Upper lobe of left lung (tissue), 4 donors: ENCODE measurements around the gene SEPTIN10.

Experiments used
- CTCF ChIP-seq, 6 experiments: fragments of 450-650 bp in 4 of 6; fragments of 200-600 bp in 2 of 6; sonication (generic) in 2 of 6; IDR thresholded peaks; one replicate each; pipeline ENCODE4 v1.5.1; 2016 to 2019; ENCODE audit warnings: antibody characterized with exemption in 6 of 6
- EP300 ChIP-seq, 4 donors: sonication (generic); formaldehyde crosslinking; IDR thresholded peaks; one replicate each; pipeline ENCODE4 v1.5.1; 2017; ENCODE audit warnings: antibody characterized with exemption in 4 of 4, control low read depth in 2 of 4
- POLR2AphosphoS5 ChIP-seq, 2 donors: sonication (generic); formaldehyde crosslinking; IDR thresholded peaks; one replicate each; pipeline ENCODE4 v1.5.1; 2017; ENCODE audit warnings: antibody characterized with exemption in 2 of 2

GRCh38 chr2:109632158-109632789 is 18.5 kb upstream of the SEPTIN10 start:
- no peak for TF ChIP-seq CTCF (IDR thresholded peaks at IDR 0.05)
- TF ChIP-seq POLR2AphosphoS5 (IDR thresholded peaks at IDR 0.05), result no peak
- no peak for TF ChIP-seq EP300 (IDR thresholded peaks at IDR 0.05)
